Measurements from ENCODE around the gene SMC3.
A peak's percentile ranks its signal among the peaks of the same experiment; 100 is the strongest.

The SMC3 gene

GRCh38 chr10:110546077-110546476, 21.4 kb upstream of the SMC3 start:
- DNase-seq (ENCODE audit: low spot score), result no peak

GRCh38 chr10:110546499-110547110, 20.9 kb upstream of the SMC3 start:
- DNase-seq (ENCODE audit: low spot score), result no peak

- DNase-seq (ENCODE audit: low spot score), result peak; percentile 41
Measured at GRCh38 chr10:110547139-110547761, 20.2 kb upstream of the SMC3 start.

GRCh38 chr10:110548002-110548401, 19.5 kb upstream of the SMC3 start:
- DNase-seq (ENCODE audit: low spot score), result no peak

GRCh38 chr10:110549211-110549610, 18.3 kb upstream of the SMC3 start:
- no peak for DNase-seq (ENCODE audit: low spot score)

- DNase-seq (ENCODE audit: low spot score), result no peak
Measured at GRCh38 chr10:110553905-110554304, 13.6 kb upstream of the SMC3 start.

GRCh38 chr10:110556296-110556695, 11.2 kb upstream of the SMC3 start:
- no peak for DNase-seq (ENCODE audit: low spot score)

- DNase-seq (ENCODE audit: low spot score), result no peak
Measured at GRCh38 chr10:110556969-110557601, 10.4 kb upstream of the SMC3 start.

GRCh38 chr10:110558041-110558440, 9.5 kb upstream of the SMC3 start:
- DNase-seq (ENCODE audit: low spot score), result no peak

GRCh38 chr10:110560012-110560411, 7.5 kb upstream of the SMC3 start:
- no peak for DNase-seq (ENCODE audit: low spot score)

- no peak for DNase-seq (ENCODE audit: low spot score)
Measured at GRCh38 chr10:110561292-110561691, 6.2 kb upstream of the SMC3 start.

- no peak for DNase-seq (ENCODE audit: low spot score)
Measured at GRCh38 chr10:110562348-110562747, 5.1 kb upstream of the SMC3 start.

- DNase-seq (ENCODE audit: low spot score), result no peak
Measured at GRCh38 chr10:110563132-110563531, 4.4 kb upstream of the SMC3 start.

GRCh38 chr10:110566472-110567200, 859 bp upstream of the SMC3 start:
- DNase-seq (ENCODE audit: low spot score), result no peak

- peak; percentile 22 for DNase-seq (ENCODE audit: low spot score)
Measured at GRCh38 chr10:110568055-110568735, 700 bp downstream of the SMC3 start.

- no peak for DNase-seq (ENCODE audit: low spot score)
Measured at GRCh38 chr10:110569122-110569521, 1.6 kb downstream of the SMC3 start.

- no peak for DNase-seq (ENCODE audit: low spot score)
Measured at GRCh38 chr10:110569736-110570135, 2.2 kb downstream of the SMC3 start.

- DNase-seq (ENCODE audit: low spot score), result no peak
Measured at GRCh38 chr10:110571093-110571743, 3.7 kb downstream of the SMC3 start.

GRCh38 chr10:110572862-110573261, 5.4 kb downstream of the SMC3 start:
- DNase-seq (ENCODE audit: low spot score), result no peak

GRCh38 chr10:110574420-110574819, 6.9 kb downstream of the SMC3 start:
- DNase-seq (ENCODE audit: low spot score), result no peak

- no peak for DNase-seq (ENCODE audit: low spot score)
Measured at GRCh38 chr10:110576220-110576619, 8.7 kb downstream of the SMC3 start.

GRCh38 chr10:110577056-110577455, 9.6 kb downstream of the SMC3 start:
- no peak for DNase-seq (ENCODE audit: low spot score)
